PC-9 (cell line): ENCODE measurements around the gene ACOXL. TPM values are rescaled to one million over a fixed set of nuclear protein-coding genes. Genes with fewer than 3 reads are reported as not detected.

ENCODE experiments used
- BruUV-seq: library from RNA; stranded (reverse); fragments of 400-500 nt; replicated peaks from 2 replicates; lab custom pipeline; 2021; lab: Mats Ljungman, UMichigan
- CTCF ChIA-PET: fragments of 300-600 bp; sonication (Branson Sonifier 250); formaldehyde crosslinking; loops from one replicate; lab custom pipeline; 2022; ENCODE audit warnings: antibody characterized with exemption; lab: Charles Lee
- POLR2A ChIA-PET: fragments of 300-600 bp; sonication (Branson Sonifier 250); formaldehyde crosslinking; loops from one replicate; lab custom pipeline; 2022; ENCODE audit warnings: antibody characterized with exemption; ENCODE audit not compliant: unreplicated experiment; lab: Charles Lee
- DNase-seq, 2 experiments: peaks; one replicate each; pipeline versions ENCODE4 v3.0.0 to v3.0.0-alpha.2; 2015 to 2022; ENCODE audit warnings: mixed read lengths in 1 of 2
- H2AFZ ChIP-seq: fragments of 200-600 bp; sonication (generic); 2 replicates; pipeline ENCODE4 v1.8.1; 2017; ENCODE audit warnings: antibody characterized with exemption
- H3F3A ChIP-seq: fragments of 200-600 bp; sonication (generic); 2 replicates; pipeline ENCODE4 v1.8.1; 2017; ENCODE audit warnings: antibody characterized with exemption, mild to moderate bottlenecking, low read depth; ENCODE audit not compliant: insufficient read depth
- H3K27ac ChIP-seq: fragments of 200-600 bp; sonication (generic); 2 replicates; pipeline ENCODE4 v1.6.1; 2016; ENCODE audit warnings: mixed run types
- H3K27me3 ChIP-seq: fragments of 200-600 bp; sonication (generic); 2 replicates; pipeline ENCODE4 v1.6.1; 2016; ENCODE audit warnings: low read depth, mixed run types; ENCODE audit not compliant: insufficient read depth
- H3K36me3 ChIP-seq: fragments of 200-600 bp; sonication (generic); 2 replicates; pipeline ENCODE4 v1.6.1; 2016; ENCODE audit warnings: low read depth, mixed run types
- H3K4me1 ChIP-seq: fragments of 200-600 bp; sonication (generic); replicated peaks from 2 replicates; pipeline ENCODE4 v1.6.1; 2016; ENCODE audit warnings: mixed run types; ENCODE audit not compliant: insufficient read depth
- H3K4me2 ChIP-seq: fragments of 200-600 bp; sonication (generic); 2 replicates; pipeline ENCODE4 v1.6.1; 2017; ENCODE audit warnings: mixed run types
- H3K4me3 ChIP-seq: fragments of 200-600 bp; sonication (generic); 2 replicates; pipeline ENCODE4 v1.6.1; 2016; ENCODE audit warnings: mixed run types
- H3K79me2 ChIP-seq: fragments of 200-600 bp; sonication (generic); 2 replicates; pipeline ENCODE4 v1.6.1; 2017; ENCODE audit warnings: low read depth, mixed run types
- H3K9me2 ChIP-seq: fragments of 200-600 bp; sonication (generic); 2 replicates; pipeline ENCODE4 v1.8.1; 2017; ENCODE audit warnings: mild to moderate bottlenecking; ENCODE audit not compliant: insufficient read depth
- H3K9me3 ChIP-seq: fragments of 200-600 bp; sonication (generic); 2 replicates; pipeline ENCODE4 v1.8.1; 2016; ENCODE audit warnings: low read depth; ENCODE audit not compliant: insufficient read depth
- H4K20me1 ChIP-seq: fragments of 200-600 bp; sonication (generic); 2 replicates; pipeline ENCODE4 v1.8.1; 2017; ENCODE audit not compliant: insufficient read depth
- CTCF ChIP-seq: fragments of 200-600 bp; sonication (generic); conservative IDR thresholded peaks from 2 replicates; pipeline ENCODE4 v1.6.1; 2017; ENCODE audit warnings: mixed run types, antibody characterized with exemption, mild to moderate bottlenecking, moderate library complexity
- EZH2 ChIP-seq: fragments of 200-600 bp; sonication (generic); IDR thresholded peaks from 2 replicates; pipeline ENCODE4 v1.8.0; 2017; ENCODE audit warnings: antibody characterized with exemption, low read depth
- intact Hi-C: fragments of 100-400 bp; cut with micrococcal nuclease; formaldehyde crosslinking; loops from one replicate; pipeline ENCODE4 v1.10.0; 2022; ENCODE audit not compliant: unreplicated experiment
- total RNA-seq: library from RNA; stranded (reverse); gene quantifications from 2 replicates; pipeline ENCODE4 v1.2.3, GENCODE V29; 2021

The ACOXL gene
- total RNA-seq, 1 experiment from 2014 or later, result 10.7 TPM

DNA sequence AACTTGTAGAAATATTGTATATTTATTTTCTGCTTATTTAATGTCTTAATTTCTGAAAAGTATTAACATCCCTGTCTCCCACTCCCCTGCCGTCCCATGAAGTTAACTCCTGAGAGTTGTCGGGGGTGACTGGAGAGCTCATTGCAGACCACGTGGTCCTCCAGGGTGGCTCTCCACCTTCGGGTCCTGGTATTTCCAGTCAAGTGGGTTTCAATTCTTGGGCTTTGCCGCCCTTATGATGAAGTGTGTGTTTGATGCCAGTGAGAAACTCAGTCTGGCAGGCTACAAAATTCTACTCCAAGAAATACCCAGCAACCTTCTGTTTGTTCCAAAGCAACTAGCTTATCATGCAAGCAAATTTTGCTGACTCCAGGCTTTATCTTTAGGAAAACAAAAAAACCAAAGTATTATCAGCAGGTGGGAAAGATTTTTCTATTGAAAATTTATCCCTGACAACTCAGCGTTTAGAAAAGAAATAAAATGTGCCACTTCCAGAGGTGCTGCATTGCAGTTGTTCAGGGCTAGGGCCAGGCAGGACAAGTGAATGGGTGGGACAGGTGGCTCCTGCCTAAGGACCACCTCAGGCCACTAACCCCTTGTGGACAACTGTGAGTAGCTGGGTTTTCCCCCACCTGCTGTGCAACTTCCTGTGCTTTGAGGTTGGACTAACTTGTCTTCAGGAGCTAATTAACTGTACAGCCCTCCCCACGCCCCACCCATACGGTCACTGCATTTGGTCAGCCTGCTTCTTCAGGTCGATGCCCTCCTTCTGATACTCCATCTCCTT, 434.9 kb downstream of the ACOXL start:
- BruUV-seq, result no TSS peak
- no peak for DNase-seq
- peaks cover 21% of the 10 kb centered on the region for H3F3A ChIP-seq
- no peaks in the 10 kb centered on the region for H3K27me3 ChIP-seq
- no peak overlapping the region for H3K27ac ChIP-seq
- H3K4me2 ChIP-seq, result peak overlapping the region; percentile 44; the same call in 1 of the 2 replicates
- no peaks in the 10 kb centered on the region for H3K79me2 ChIP-seq
- H3K9me2 ChIP-seq, result no peaks in the 10 kb centered on the region
- ChIA-PET POLR2A (interaction anchor here (0.9 kb wide), 1 partner anchor 11 kb away, joined by 3 read pairs; no protein-coding TSS in a partner anchor), CTCF (no interaction called here)
- H3K4me3 ChIP-seq, result no peak overlapping the region
- intact Hi-C loops, result no loop called here
- H3K36me3 ChIP-seq, result peaks cover 4% of the 10 kb centered on the region; the same call in 1 of the 2 replicates
- no peaks in the 10 kb centered on the region for H4K20me1 ChIP-seq
- H2AFZ ChIP-seq, result no peak overlapping the region
- H3K9me3 ChIP-seq, result no peaks in the 10 kb centered on the region
- TF ChIP-seq EZH2 (no peak), CTCF (no peak)
- H3K4me1 ChIP-seq, result peaks cover 33% of the 10 kb centered on the region

- H3K9me2 ChIP-seq, result no peaks in the 10 kb centered on the region
- H3K4me2 ChIP-seq, result peak overlapping the region; percentile 44
These were observed 435.4 kb downstream of the ACOXL start for GRCh38 chr2:111167863-111168162.

More at GRCh38 chr2:111167863-111168162, 435.4 kb downstream of the ACOXL start:
- TF ChIP-seq EZH2 (no peak), CTCF (no peak)
- CTCF ChIA-PET, result no interaction called here
- Histone ChIP-seq H4K20me1 (no peaks in the 10 kb centered on the region), H3K4me1 (peaks cover 33% of the 10 kb centered on the region), H3K27me3 (no peaks in the 10 kb centered on the region), H3K27ac (peak overlapping the region; percentile 27; the same call in 1 of the 2 replicates), H3F3A (peaks cover 21% of the 10 kb centered on the region), H3K9me3 (no peaks in the 10 kb centered on the region), H3K36me3 (peaks cover 4% of the 10 kb centered on the region; the same call in 1 of the 2 replicates), H2AFZ (no peak overlapping the region), H3K79me2 (no peaks in the 10 kb centered on the region), H3K4me3 (no peak overlapping the region)
- BruUV-seq, result no TSS peak
- intact Hi-C loops, result no loop called here
- POLR2A ChIA-PET, result interaction anchor here (0.6 to 0.9 kb wide), 2 partner anchors 11 to 43 kb away, joined by 3 to 4 read pairs; no protein-coding TSS in a partner anchor
- no peak for DNase-seq

Other genes starting within 250 kb of the ACOXL start
- 14.8 and 21.2 TPM in 2 replicates for gene RGPD6, start 155.4 kb upstream of the ACOXL start, total RNA-seq
- 45.7 and 74.6 TPM in 2 replicates for gene BUB1, start 54.5 kb upstream of the ACOXL start, total RNA-seq